Measurements from ENCODE around the gene SFXN2. TPM values are rescaled to one million over a fixed set of nuclear protein-coding genes. Genes with fewer than 3 reads are reported as not detected.
"Not testable (repeated sequence)": the region's sequence is repeated elsewhere in the genome, so short reads cannot be mapped to it uniquely, and the experiment has no call there.

The SFXN2 gene
- total and polyA plus RNA-seq, 5 experiments from 2014 or later = 6.6 to 32.6 (median 16.5) TPM

- H3K4me1 Mint-ChIP-seq = peaks cover 2 to 15% (median 6%) of the 10 kb centered on the region in 4 donors
- ATAC-seq (no peak), DNase-seq (no peak)
- POLR2A ChIA-PET = interaction anchor here (1.1 to 1.5 kb wide), 3 partner anchors 9 to 82 kb away, joined by 6 to 7 read pairs (median 6); partner anchors contain the start of genes ARL3, SFXN2 and TRIM8
- H3K27me3 Mint-ChIP-seq = no peaks in the 10 kb centered on the region
- peaks cover 0 to 44% (median 9%) of the 10 kb centered on the region in 3 donors for H3K36me3 Mint-ChIP-seq
- H3K4me3 Mint-ChIP-seq = peak overlapping the region in 1 of 10 donors; percentile 66
- peaks cover 0 to 3% (median 0%) of the 10 kb centered on the region in 9 donors for H3K9me3 Mint-ChIP-seq
- H3K27ac Mint-ChIP-seq = peak overlapping the region in 3 of 10 donors; percentile 13 to 51 (median 22)
These were observed 12.8 kb downstream of the SFXN2 start for GRCh38 chr10:102727037-102727818.

DNA sequence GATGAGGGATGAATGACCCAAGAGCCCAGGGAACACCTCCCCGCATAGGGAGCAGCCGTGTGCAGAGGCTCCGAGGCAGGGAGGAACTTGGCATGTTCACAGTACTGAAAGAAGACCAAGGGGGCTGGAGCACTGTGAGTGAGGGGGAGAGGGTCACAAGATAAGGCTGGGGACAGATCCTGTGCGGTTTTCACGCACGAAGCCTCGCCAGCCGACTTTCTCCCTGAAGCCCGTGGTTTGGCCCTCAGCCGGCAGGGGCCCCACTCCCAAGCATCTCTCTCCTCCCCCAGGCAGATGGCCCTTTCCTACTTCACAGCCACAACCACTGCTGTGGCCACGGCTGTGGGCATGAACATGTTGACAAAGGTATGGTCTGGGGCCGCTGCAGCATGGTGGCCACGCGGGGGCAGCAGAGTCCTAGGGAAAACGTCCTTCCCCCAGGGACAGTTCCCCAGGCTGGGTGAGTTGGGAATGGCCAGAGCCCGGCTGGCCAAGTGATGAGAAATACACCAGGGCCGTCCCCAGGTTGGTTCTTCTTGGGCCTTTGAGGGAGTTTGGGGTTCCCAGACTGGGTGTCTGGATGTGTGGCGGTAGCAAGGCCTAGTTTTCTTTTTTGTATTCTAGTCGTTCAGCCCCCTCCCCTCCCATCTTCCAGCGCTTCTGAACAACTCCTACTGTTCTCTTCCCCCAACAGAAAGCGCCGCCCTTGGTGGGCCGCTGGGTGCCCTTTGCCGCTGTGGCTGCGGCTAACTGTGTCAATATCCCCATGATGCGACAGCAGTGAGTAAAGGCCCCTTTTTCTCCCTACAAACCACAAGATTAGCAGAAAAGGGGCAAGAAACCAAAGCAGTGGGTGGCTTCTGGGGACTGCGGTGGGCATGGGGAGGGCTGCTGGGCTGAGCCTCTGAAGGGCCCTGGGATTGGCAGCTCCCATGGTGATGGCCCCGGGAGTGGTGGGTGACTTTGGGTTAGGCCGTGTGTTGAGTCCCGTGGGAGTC is 14.9 kb downstream of the SFXN2 start:
- H3K4me3 Mint-ChIP-seq = no peak overlapping the region
- H3K27ac Mint-ChIP-seq = peak overlapping the region in 8 of 10 donors; percentile 36 to 85 (median 54)
- peak; percentile 48 to 83 for ATAC-seq
- no peaks in the 10 kb centered on the region for H3K9me3 Mint-ChIP-seq
- peak in 9 of 10 donors; percentile 7 to 72 (median 37) for DNase-seq
- H3K4me1 Mint-ChIP-seq = peaks cover 0 to 12% (median 7%) of the 10 kb centered on the region in 4 donors
- POLR2A ChIA-PET = no interaction called here
- H3K27me3 Mint-ChIP-seq = no peaks in the 10 kb centered on the region
- H3K36me3 Mint-ChIP-seq = peaks cover 0 to 61% (median 8%) of the 10 kb centered on the region in 3 donors

GRCh38 chr10:102731222-102731800 is 16.9 kb downstream of the SFXN2 start:
- peaks cover 0 to 9% (median 7%) of the 10 kb centered on the region in 4 donors for H3K4me1 Mint-ChIP-seq
- H3K27me3 Mint-ChIP-seq = no peaks in the 10 kb centered on the region
- H3K27ac Mint-ChIP-seq = no peak overlapping the region
- peaks cover 0 to 56% (median 8%) of the 10 kb centered on the region in 3 donors for H3K36me3 Mint-ChIP-seq
- no peak for ATAC-seq
- no peak overlapping the region for H3K4me3 Mint-ChIP-seq
- DNase-seq = no peak
- POLR2A ChIA-PET = interaction anchor here (0.6 kb wide), 1 partner anchor 58 kb away, joined by 4 read pairs; no protein-coding TSS in a partner anchor
- H3K9me3 Mint-ChIP-seq = no peaks in the 10 kb centered on the region

GRCh38 chr10:102732661-102733060 is 18.2 kb downstream of the SFXN2 start:
- ATAC-seq = no peak
- no peaks in the 10 kb centered on the region for H3K9me3 Mint-ChIP-seq
- H3K4me3 Mint-ChIP-seq = no peak overlapping the region
- H3K36me3 Mint-ChIP-seq = peaks cover 0 to 49% (median 12%) of the 10 kb centered on the region in 3 donors
- H3K4me1 Mint-ChIP-seq = peaks cover 0 to 7% (median 5%) of the 10 kb centered on the region in 4 donors
- peak overlapping the region in 2 of 10 donors; percentile 40 to 50 for H3K27ac Mint-ChIP-seq
- no peaks in the 10 kb centered on the region for H3K27me3 Mint-ChIP-seq
- POLR2A ChIA-PET = no interaction called here
- no peak for DNase-seq

DNA sequence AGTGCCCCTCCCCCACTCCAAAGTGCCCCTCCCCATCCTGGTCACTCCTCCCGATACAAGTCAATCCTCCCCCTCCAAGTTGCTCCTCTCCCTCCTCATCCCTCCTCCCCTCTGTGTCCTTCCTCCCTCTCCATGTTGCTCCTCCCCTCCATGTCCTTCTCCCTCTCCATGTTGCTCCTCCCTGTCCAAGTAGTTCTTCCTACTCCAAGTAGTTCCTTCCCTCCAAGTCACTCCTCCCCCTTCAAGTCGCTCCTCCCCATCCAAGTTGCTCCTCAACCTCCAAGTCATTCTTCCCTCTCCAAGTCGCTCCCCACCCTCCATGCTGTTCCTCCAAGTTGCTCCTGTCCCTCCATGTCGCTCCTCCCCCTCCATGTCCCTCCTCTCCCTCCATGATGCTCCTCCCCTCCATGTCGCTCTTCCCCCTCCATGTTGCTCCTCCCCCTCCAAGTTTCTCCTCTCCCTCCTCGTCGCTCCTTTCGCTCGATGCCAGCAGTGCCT is 20.7 kb downstream of the SFXN2 start:
- H3K4me1 Mint-ChIP-seq = peaks cover 0 to 3% (median 0%) of the 10 kb centered on the region in 4 donors
- DNase-seq (no peak), ATAC-seq (no peak)
- no peak overlapping the region for H3K4me3 Mint-ChIP-seq
- no peaks in the 10 kb centered on the region for H3K27me3 Mint-ChIP-seq
- peaks cover 0 to 43% (median 9%) of the 10 kb centered on the region in 3 donors for H3K36me3 Mint-ChIP-seq
- peak overlapping the region in 2 of 10 donors; percentile 67 to 73 for H3K27ac Mint-ChIP-seq
- no peaks in the 10 kb centered on the region for H3K9me3 Mint-ChIP-seq
- POLR2A ChIA-PET = no interaction called here

GRCh38 chr10:102738692-102739121 is 24.3 kb downstream of the SFXN2 start:
- DNase-seq (no peak), ATAC-seq (no peak)
- Mint-ChIP-seq H3K27ac (peak overlapping the region in 7 of 10 donors; percentile 4 to 71 (median 40)), H3K9me3 (peaks cover 0 to 8% (median 0%) of the 10 kb centered on the region in 9 donors), H3K36me3 (peaks cover 0 to 18% (median 4%) of the 10 kb centered on the region in 3 donors), H3K4me1 (peaks cover 8 to 16% (median 11%) of the 10 kb centered on the region in 4 donors), H3K4me3 (no peak overlapping the region), H3K27me3 (no peaks in the 10 kb centered on the region)
- POLR2A ChIA-PET = interaction anchor here (0.6 kb wide), 3 partner anchors 22 to 628 kb away, joined by 3 to 4 read pairs (median 4); no protein-coding TSS in a partner anchor

DNA sequence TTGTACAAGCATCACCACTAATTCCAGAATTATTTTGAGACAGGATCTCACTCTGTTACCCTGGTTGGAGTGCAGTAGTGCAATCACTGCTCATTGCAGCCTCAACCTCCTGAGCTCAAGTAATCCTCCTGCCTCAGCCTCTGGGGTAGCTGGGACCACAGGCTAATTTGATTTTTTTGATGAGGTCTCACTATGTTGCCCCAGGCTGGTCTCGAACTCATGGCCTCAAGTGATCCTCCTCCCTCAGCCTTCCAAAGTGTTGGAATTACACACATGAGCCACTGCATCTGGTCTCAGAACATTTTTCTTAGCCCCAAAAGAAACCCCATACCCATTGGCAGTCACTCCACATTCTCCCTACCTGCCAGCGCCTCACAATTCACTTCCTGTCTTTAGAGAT is 25.8 kb downstream of the SFXN2 start:
- Mint-ChIP-seq H3K4me1 (peaks cover 18 to 28% (median 25%) of the 10 kb centered on the region in 4 donors), H3K27ac (peak overlapping the region in 7 of 10 donors; percentile 19 to 87 (median 47)), H3K27me3 (no peaks in the 10 kb centered on the region), H3K4me3 (no peak overlapping the region), H3K9me3 (peaks cover 0 to 8% (median 0%) of the 10 kb centered on the region in 9 donors), H3K36me3 (peaks cover 0 to 9% (median 4%) of the 10 kb centered on the region in 3 donors)
- POLR2A ChIA-PET = interaction anchor here (0.7 kb wide), 1 partner anchor 96 kb away, joined by 3 read pairs; no protein-coding TSS in a partner anchor
- DNase-seq = no peak
- no peak for ATAC-seq

GRCh38 chr10:102741726-102742237 is 27.3 kb downstream of the SFXN2 start:
- ATAC-seq = no peak
- Mint-ChIP-seq H3K4me1 (peaks cover 28 to 41% (median 40%) of the 10 kb centered on the region in 4 donors), H3K36me3 (peaks cover 0 to 10% (median 4%) of the 10 kb centered on the region in 3 donors), H3K9me3 (peaks cover 0 to 8% (median 0%) of the 10 kb centered on the region in 9 donors), H3K27ac (peak overlapping the region in 2 of 10 donors; percentile 15 to 31), H3K27me3 (no peaks in the 10 kb centered on the region), H3K4me3 (no peak overlapping the region)
- POLR2A ChIA-PET = interaction anchor here (0.7 to 3.2 kb wide), 3 partner anchors 10 to 96 kb away, joined by 3 to 43 read pairs (median 12); partner anchors contain the start of gene TRIM8
- no peak for DNase-seq

DNA sequence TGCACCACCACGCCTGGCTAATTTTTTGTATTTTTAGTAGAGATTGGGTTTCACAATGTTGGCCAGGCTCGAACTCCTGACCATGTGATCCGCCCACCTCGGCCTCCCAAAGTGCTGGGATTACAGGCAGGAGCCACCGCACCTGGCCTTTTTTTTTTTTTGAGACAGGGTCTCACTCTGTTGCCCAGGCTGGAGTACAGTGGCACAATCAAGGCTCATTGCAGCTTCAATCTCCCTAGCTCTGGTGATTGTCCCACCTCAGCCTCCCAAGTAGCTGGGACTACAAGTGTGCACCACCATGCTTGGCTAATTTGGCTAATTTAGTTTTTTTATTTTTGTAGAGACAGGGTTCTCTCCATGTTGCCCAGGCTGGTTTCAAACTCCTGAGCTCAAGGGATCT is 27.9 kb downstream of the SFXN2 start:
- not testable (repeated sequence) for H3K9me3 Mint-ChIP-seq, H3K27me3 Mint-ChIP-seq, ATAC-seq, DNase-seq, H3K36me3 Mint-ChIP-seq
- peak overlapping the region in 3 of 10 donors; percentile 66 to 92 (median 83) for H3K4me3 Mint-ChIP-seq
- POLR2A ChIA-PET = interaction anchor here (1.5 to 3.2 kb wide), 3 partner anchors 10 to 239 kb away, joined by 5 to 43 read pairs (median 12); partner anchors contain the start of genes SUFU and TRIM8
- peaks cover 29 to 45% (median 43%) of the 10 kb centered on the region in 4 donors for H3K4me1 Mint-ChIP-seq
- H3K27ac Mint-ChIP-seq = peak overlapping the region in 2 of 10 donors; percentile 77 to 95

- Mint-ChIP-seq H3K27me3 (no peaks in the 10 kb centered on the region), H3K36me3 (peaks cover 0 to 2% (median 0%) of the 10 kb centered on the region in 3 donors), H3K9me3 (peaks cover 0 to 8% (median 0%) of the 10 kb centered on the region in 9 donors), H3K4me3 (peak overlapping the region; percentile 83 to 99 (median 94)), H3K27ac (peak overlapping the region; percentile 87 to 97 (median 95)), H3K4me1 (peaks cover 29 to 51% (median 44%) of the 10 kb centered on the region in 4 donors)
- no peak for ATAC-seq
- peak in 1 of 10 donors; percentile 18 for DNase-seq
- POLR2A ChIA-PET = interaction anchor here (0.7 to 3.2 kb wide), 11 partner anchors 9 to 550 kb away, joined by 3 to 43 read pairs (median 6); partner anchors contain the start of genes ARL3, CNNM2, SFXN2 and SUFU
These were observed 28.7 kb downstream of the SFXN2 start for GRCh38 chr10:102743078-102743587.
